Measurements from ENCODE around the gene RPS5. TPM values are rescaled to one million over a fixed set of nuclear protein-coding genes. Genes with fewer than 3 reads are reported as not detected.

Gene RPS5
- polyA plus RNA-seq, 1 donor (not counting 4 experiments of a cell fraction or from before 2014, with no cell fraction given) = 2,056 TPM

GRCh38 chr19:58396691-58397532, 9.8 kb downstream of the RPS5 start:
- Histone ChIP-seq H3K27ac (ENCODE audit: control insufficient read depth, insufficient read depth, low read length) (no peak overlapping the region), H4K20me1 (ENCODE audit: control insufficient read depth, extremely low read depth, insufficient read depth, low read length) (peaks cover 31% of the 10 kb centered on the region), H3K79me2 (ENCODE audit: control insufficient read depth, insufficient read depth, low read length) (peaks cover 14% of the 10 kb centered on the region), H3K36me3 (ENCODE audit: control insufficient read depth in 2 of 2, extremely low read depth in 1 of 2, insufficient read depth in 2 of 2, low read length in 2 of 2) (peaks cover 18 to 22% of the 10 kb centered on the region in 2 experiments), H3K27me3 (ENCODE audit: control insufficient read depth, extremely low read depth, insufficient read depth, low read length) (no peaks in the 10 kb centered on the region), H3K4me2 (ENCODE audit: control insufficient read depth, extremely low read depth, insufficient read depth, low read depth, low read length) (no peak overlapping the region), H3K9me1 (ENCODE audit: control insufficient read depth, extremely low read depth, insufficient read depth, low read length) (peaks cover 5% of the 10 kb centered on the region), H3K4me1 (ENCODE audit: control insufficient read depth, extremely low read depth, insufficient read depth, low read length) (peaks cover 38% of the 10 kb centered on the region), H2AFZ (ENCODE audit: control insufficient read depth, low read length) (no peak overlapping the region), H3K9me3 (ENCODE audit: control insufficient read depth, low read depth, low read length) (no peaks in the 10 kb centered on the region), H3K9ac (ENCODE audit: control insufficient read depth, extremely low read depth, insufficient read depth, low read length) (no peak overlapping the region), H3K4me3 (ENCODE audit: control insufficient read depth in 2 of 3, extremely low read depth in 1 of 3, insufficient read depth in 2 of 3, low read depth in 1 of 3, low read length in 3 of 3) (no peak overlapping the region)
- DNase-seq (ENCODE audit: low read depth, low spot score) (no peak), FAIRE-seq (no peak)
- TF ChIP-seq EZH2 (IDR thresholded peaks at IDR 0.05; ENCODE audit: low read length) (no peak), CTCF (optimal IDR thresholded peaks at IDR 0.05 in 1 of 3, IDR thresholded peaks at IDR 0.05 in 1 of 3, conservative IDR thresholded peaks at IDR 0.05 in 1 of 3; ENCODE audit: extremely low read depth in 1 of 3, insufficient read depth in 2 of 3, low read length in 3 of 3) (no peak)
- dilution Hi-C loops (cut with MboI; ENCODE audit: extremely low pct_ligation_motif_present, low sequenced_read_pairs) = no loop called here

GRCh38 chr19:58397533-58398037, 10.5 kb downstream of the RPS5 start:
- Histone ChIP-seq H3K79me2 (ENCODE audit: control insufficient read depth, insufficient read depth, low read length) (peaks cover 16% of the 10 kb centered on the region), H3K9ac (ENCODE audit: control insufficient read depth, extremely low read depth, insufficient read depth, low read length) (no peak overlapping the region), H3K4me1 (ENCODE audit: control insufficient read depth, extremely low read depth, insufficient read depth, low read length) (peaks cover 42% of the 10 kb centered on the region), H3K4me3 (ENCODE audit: control insufficient read depth in 2 of 3, extremely low read depth in 1 of 3, insufficient read depth in 2 of 3, low read depth in 1 of 3, low read length in 3 of 3) (no peak overlapping the region), H3K4me2 (ENCODE audit: control insufficient read depth, extremely low read depth, insufficient read depth, low read depth, low read length) (no peak overlapping the region), H3K27ac (ENCODE audit: control insufficient read depth, insufficient read depth, low read length) (no peak overlapping the region), H3K9me3 (ENCODE audit: control insufficient read depth, low read depth, low read length) (no peaks in the 10 kb centered on the region), H3K27me3 (ENCODE audit: control insufficient read depth, extremely low read depth, insufficient read depth, low read length) (no peaks in the 10 kb centered on the region), H3K36me3 (ENCODE audit: control insufficient read depth in 2 of 2, extremely low read depth in 1 of 2, insufficient read depth in 2 of 2, low read length in 2 of 2) (peaks cover 15 to 21% of the 10 kb centered on the region in 2 experiments), H4K20me1 (ENCODE audit: control insufficient read depth, extremely low read depth, insufficient read depth, low read length) (peaks cover 26% of the 10 kb centered on the region), H2AFZ (ENCODE audit: control insufficient read depth, low read length) (no peak overlapping the region), H3K9me1 (ENCODE audit: control insufficient read depth, extremely low read depth, insufficient read depth, low read length) (peaks cover 5% of the 10 kb centered on the region)
- FAIRE-seq (no peak), DNase-seq (ENCODE audit: low read depth, low spot score) (no peak)
- dilution Hi-C loops (cut with MboI; ENCODE audit: extremely low pct_ligation_motif_present, low sequenced_read_pairs) = no loop called here
- TF ChIP-seq CTCF (optimal IDR thresholded peaks at IDR 0.05 in 1 of 3, IDR thresholded peaks at IDR 0.05 in 1 of 3, conservative IDR thresholded peaks at IDR 0.05 in 1 of 3; ENCODE audit: extremely low read depth in 1 of 3, insufficient read depth in 2 of 3, low read length in 3 of 3) = no peak
- no peak for TF ChIP-seq EZH2 (IDR thresholded peaks at IDR 0.05; ENCODE audit: low read length)

Data from keratinocyte (primary cell).